ENCODE measurements around the gene RXFP3.

DNA sequence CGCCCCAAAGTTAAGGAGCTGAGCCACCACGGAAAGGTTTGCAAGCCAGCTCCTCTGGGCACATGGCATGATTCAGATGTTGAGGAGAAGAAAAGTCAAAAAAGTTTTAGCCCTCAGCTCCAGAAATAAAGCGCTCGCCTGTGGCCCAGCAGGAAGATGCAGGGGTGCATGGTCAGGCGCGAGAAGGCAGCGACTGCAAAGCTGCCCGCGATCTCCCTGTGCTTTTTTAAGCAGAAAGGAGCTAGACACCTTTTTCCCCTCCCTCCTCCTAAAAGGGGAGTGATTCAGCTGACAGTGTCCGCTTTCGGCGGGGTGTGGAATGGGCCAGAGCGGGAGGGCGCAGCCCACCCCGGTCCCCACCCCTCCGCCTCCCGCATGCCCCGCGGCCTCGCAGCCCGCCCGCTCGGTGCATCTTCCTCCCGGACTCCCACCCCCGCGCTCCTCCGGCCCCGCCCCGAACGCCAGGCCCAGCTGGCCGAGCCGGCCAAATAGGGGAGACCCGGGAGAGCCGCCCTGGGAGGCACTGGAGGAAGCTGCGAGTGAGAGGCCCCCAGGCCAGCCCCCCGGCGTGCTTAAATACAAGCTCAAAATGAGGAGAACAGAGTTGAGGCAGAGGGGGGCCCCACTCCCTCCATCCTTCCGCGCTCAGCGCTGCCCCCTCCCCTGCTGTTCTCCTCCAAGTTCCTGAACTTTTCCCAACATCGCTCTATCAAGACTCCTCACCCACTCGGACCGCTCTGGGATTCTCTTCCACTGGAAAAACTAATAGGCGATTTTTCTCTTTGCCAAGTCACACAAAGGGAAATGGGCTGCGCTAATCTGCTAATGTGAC lies 44.2 kb upstream of the RXFP3 start, which contains the start of gene ADAMTS12:
- TF ChIP-seq, protein P1, sequence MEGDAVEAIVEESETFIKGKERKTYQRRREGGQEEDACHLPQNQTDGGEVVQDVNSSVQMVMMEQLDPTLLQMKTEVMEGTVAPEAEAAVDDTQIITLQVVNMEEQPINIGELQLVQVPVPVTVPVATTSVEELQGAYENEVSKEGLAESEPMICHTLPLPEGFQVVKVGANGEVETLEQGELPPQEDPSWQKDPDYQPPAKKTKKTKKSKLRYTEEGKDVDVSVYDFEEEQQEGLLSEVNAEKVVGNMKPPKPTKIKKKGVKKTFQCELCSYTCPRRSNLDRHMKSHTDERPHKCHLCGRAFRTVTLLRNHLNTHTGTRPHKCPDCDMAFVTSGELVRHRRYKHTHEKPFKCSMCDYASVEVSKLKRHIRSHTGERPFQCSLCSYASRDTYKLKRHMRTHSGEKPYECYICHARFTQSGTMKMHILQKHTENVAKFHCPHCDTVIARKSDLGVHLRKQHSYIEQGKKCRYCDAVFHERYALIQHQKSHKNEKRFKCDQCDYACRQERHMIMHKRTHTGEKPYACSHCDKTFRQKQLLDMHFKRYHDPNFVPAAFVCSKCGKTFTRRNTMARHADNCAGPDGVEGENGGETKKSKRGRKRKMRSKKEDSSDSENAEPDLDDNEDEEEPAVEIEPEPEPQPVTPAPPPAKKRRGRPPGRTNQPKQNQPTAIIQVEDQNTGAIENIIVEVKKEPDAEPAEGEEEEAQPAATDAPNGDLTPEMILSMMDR (IDR thresholded peaks at IDR 0.05) = no peak
- TF ChIP-seq POLR2A (IDR thresholded peaks at IDR 0.05) = no peak
- no peak for TF ChIP-seq EP300 (IDR thresholded peaks at IDR 0.05)
- no peak for TF ChIP-seq POLR2AphosphoS5 (IDR thresholded peaks at IDR 0.05)

All from gastroesophageal sphincter (tissue), 3 donors.